Common myeloid progenitor, CD34-positive (primary cell): ENCODE data around the gene PTPRN2.

Experiments used
- CTCF ChIA-PET: fragments of 350-600 bp; sonication (Branson Sonifier 250); formaldehyde crosslinking; loops from one replicate; lab custom pipeline; 2021; ENCODE audit warnings: antibody characterized with exemption; lab: Charles Lee
- POLR2A ChIA-PET: fragments of 350-600 bp; sonication (Branson Sonifier 250); formaldehyde crosslinking; loops from one replicate; lab custom pipeline; 2021; ENCODE audit warnings: antibody characterized with exemption; lab: Charles Lee
- DNase-seq, 3 donors: peaks; one replicate each; pipeline versions ENCODE4 v3.0.0 to v3.0.0-alpha.2; 2013
- H3K27ac ChIP-seq, 2 experiments: 1 replicate in 1 of 2; 2 replicates in 1 of 2; pipeline ENCODE4 v1.7.0; 2013; ENCODE audit warnings: inconsistent platforms in 2 of 2, low read length in 2 of 2, mild to moderate bottlenecking in 2 of 2, low read depth in 1 of 2, moderate library complexity in 1 of 2; ENCODE audit not compliant: severe bottlenecking in 2 of 2, insufficient read depth in 1 of 2, poor library complexity in 1 of 2
- H3K27me3 ChIP-seq, 5 experiments: replicated peaks in 2 of 5; 1 replicate in 3 of 5; 2 replicates in 2 of 5; pipeline versions ENCODE4 v1.6.1 to v1.7.0; 2013; ENCODE audit warnings: low read length in 4 of 5, mild to moderate bottlenecking in 2 of 5, moderate library complexity in 2 of 5, inconsistent platforms in 1 of 5; ENCODE audit not compliant: insufficient read depth in 5 of 5, control insufficient read depth in 4 of 5
- H3K36me3 ChIP-seq, 4 experiments: 1 replicate in 2 of 4; 2 replicates in 2 of 4; pipeline versions ENCODE4 v1.6.1 to v1.7.0; 2013; ENCODE audit warnings: low read length in 3 of 4, control low read depth in 1 of 4, mild to moderate bottlenecking in 1 of 4; ENCODE audit not compliant: control insufficient read depth in 4 of 4, insufficient read depth in 4 of 4
- H3K4me1 ChIP-seq, 4 experiments: 1 replicate in 3 of 4; 2 replicates in 1 of 4; pipeline versions ENCODE4 v1.6.1 to v1.7.1; 2013; ENCODE audit warnings: low read length in 3 of 4, mild to moderate bottlenecking in 3 of 4, control low read depth in 1 of 4, inconsistent platforms in 1 of 4, moderate library complexity in 1 of 4; ENCODE audit not compliant: control insufficient read depth in 4 of 4, insufficient read depth in 4 of 4; ENCODE audit errors: control extremely low read depth in 1 of 4
- H3K4me3 ChIP-seq, 7 experiments: 1 replicate in 4 of 7; 2 replicates in 3 of 7; pipeline versions ENCODE4 v1.5.1 to v1.7.0; 2013; ENCODE audit warnings: mild to moderate bottlenecking in 7 of 7, low read length in 6 of 7, moderate library complexity in 6 of 7, inconsistent platforms in 2 of 7, low read depth in 2 of 7, control low read depth in 1 of 7; ENCODE audit not compliant: insufficient read depth in 4 of 7, control insufficient read depth in 1 of 7; ENCODE audit errors: extremely low read depth in 1 of 7
- H3K9me3 ChIP-seq, 5 experiments: 1 replicate in 4 of 5; 2 replicates in 1 of 5; pipeline versions ENCODE4 v1.6.1 to v1.7.1; 2013; ENCODE audit warnings: low read length in 4 of 5, mild to moderate bottlenecking in 2 of 5, inconsistent platforms in 1 of 5, low read depth in 1 of 5, moderate library complexity in 1 of 5; ENCODE audit not compliant: control insufficient read depth in 4 of 5, insufficient read depth in 2 of 5; ENCODE audit errors: control extremely low read depth in 1 of 5
- WGBS: methylation state at CpG from one replicate; pipeline ENCODE4 v1.1.5; 2013; ENCODE audit not compliant: insufficient coverage; 5-methylcytosine and 5-hydroxymethylcytosine counted together

PTPRN2 gene

DNA sequence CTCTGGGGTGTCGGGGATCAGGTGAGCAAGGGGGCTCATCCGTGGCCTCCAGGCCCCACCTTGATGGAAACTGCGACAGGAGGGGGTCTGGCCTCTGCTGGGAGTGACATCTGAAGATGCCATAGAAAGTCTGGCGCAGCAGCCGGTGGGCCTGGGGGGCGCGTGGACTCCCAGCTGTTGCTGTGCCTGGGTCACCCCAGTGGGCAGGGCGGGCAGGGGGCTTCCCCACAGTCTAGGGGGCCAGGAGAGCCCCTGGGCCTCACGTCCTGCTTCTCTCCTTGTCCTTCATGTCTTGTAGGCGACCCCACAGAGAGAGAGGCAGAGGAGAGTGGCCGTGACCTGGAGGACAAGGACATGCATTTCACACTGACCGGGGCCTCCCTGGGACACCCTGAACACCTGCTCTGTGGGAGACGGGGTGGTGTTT is 800.3 kb downstream of the PTPRN2 start:
- ChIA-PET POLR2A (no interaction called here), CTCF (no interaction called here)
- Histone ChIP-seq H3K27me3 (peaks cover 0 to 3% (median 0%) of the 10 kb centered on the region in 5 experiments), H3K9me3 (no peaks in the 10 kb centered on the region), H3K27ac (no peak overlapping the region), H3K36me3 (no peaks in the 10 kb centered on the region), H3K4me1 (no peaks in the 10 kb centered on the region), H3K4me3 (no peak overlapping the region)
- 96% methylated on average over 10 of the region's 13 CpGs for WGBS
- no peak for DNase-seq

- Histone ChIP-seq H3K4me3 (no peak overlapping the region), H3K27me3 (peaks cover 0 to 3% (median 0%) of the 10 kb centered on the region in 5 experiments), H3K9me3 (no peaks in the 10 kb centered on the region), H3K36me3 (no peaks in the 10 kb centered on the region), H3K27ac (no peak overlapping the region), H3K4me1 (no peaks in the 10 kb centered on the region)
- ChIA-PET CTCF (no interaction called here), POLR2A (no interaction called here)
- DNase-seq: no peak
- whole genome bisulfite sequencing: 97% methylated on average over 23 of the region's 47 CpGs
Observed at GRCh38 chr7:157786375-157787274, 801.0 kb downstream of the PTPRN2 start.

GRCh38 chr7:157785486-157786186 is 802.0 kb downstream of the PTPRN2 start:
- Histone ChIP-seq H3K4me1 (no peaks in the 10 kb centered on the region), H3K9me3 (no peaks in the 10 kb centered on the region), H3K36me3 (no peaks in the 10 kb centered on the region), H3K27me3 (peaks cover 0 to 3% (median 0%) of the 10 kb centered on the region in 5 experiments), H3K4me3 (no peak overlapping the region), H3K27ac (no peak overlapping the region)
- 95% methylated on average over 25 of the region's 32 CpGs for WGBS
- POLR2A ChIA-PET: no interaction called here
- no peak for DNase-seq
- CTCF ChIA-PET: no interaction called here

GRCh38 chr7:157784979-157785441 is 802.6 kb downstream of the PTPRN2 start:
- Histone ChIP-seq H3K4me3 (no peak overlapping the region), H3K9me3 (no peaks in the 10 kb centered on the region), H3K36me3 (no peaks in the 10 kb centered on the region), H3K27ac (no peak overlapping the region), H3K27me3 (peaks cover 0 to 3% (median 0%) of the 10 kb centered on the region in 5 experiments), H3K4me1 (no peaks in the 10 kb centered on the region)
- no peak for DNase-seq
- CTCF ChIA-PET: no interaction called here
- POLR2A ChIA-PET: no interaction called here
- 96% methylated on average over 24 of the region's 26 CpGs for WGBS

GRCh38 chr7:157784041-157784835 is 803.4 kb downstream of the PTPRN2 start:
- CTCF ChIA-PET: no interaction called here
- Histone ChIP-seq H3K36me3 (no peaks in the 10 kb centered on the region), H3K9me3 (no peaks in the 10 kb centered on the region), H3K4me1 (no peaks in the 10 kb centered on the region), H3K4me3 (no peak overlapping the region), H3K27ac (no peak overlapping the region), H3K27me3 (peaks cover 0 to 3% (median 0%) of the 10 kb centered on the region in 5 experiments)
- 88% methylated on average over 20 of the region's 27 CpGs for WGBS
- no peak for DNase-seq
- POLR2A ChIA-PET: interaction anchor here (0.7 kb wide), 1 partner anchor 841 kb away, joined by 3 read pairs; no protein-coding TSS in a partner anchor

DNA sequence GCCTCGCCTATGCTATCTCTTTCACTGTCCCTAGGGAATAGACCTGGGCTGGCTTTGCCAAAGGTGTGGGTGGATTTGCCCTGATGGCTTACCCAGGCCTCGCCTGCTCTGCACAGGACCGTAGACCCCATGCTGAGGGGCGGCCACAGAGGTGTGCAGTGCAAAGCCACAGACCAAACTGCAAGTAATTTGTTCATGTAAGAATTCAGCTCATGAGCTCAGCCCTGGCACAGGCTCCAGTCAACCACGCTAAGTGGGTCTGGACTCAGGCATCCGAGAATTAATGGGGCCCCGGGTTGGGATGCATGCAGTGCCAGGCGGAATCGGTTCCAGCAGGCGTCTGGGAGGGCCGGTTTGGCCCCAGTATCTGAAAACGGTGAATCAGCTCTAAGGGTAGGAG is 805.6 kb downstream of the PTPRN2 start:
- ChIA-PET POLR2A (no interaction called here), CTCF (no interaction called here)
- H3K9me3 ChIP-seq: no peaks in the 10 kb centered on the region
- peaks cover 0 to 6% (median 3%) of the 10 kb centered on the region in 5 experiments for H3K27me3 ChIP-seq
- H3K4me1 ChIP-seq: no peaks in the 10 kb centered on the region
- H3K27ac ChIP-seq: no peak overlapping the region
- WGBS: 96% methylated on average over 12 of the region's 12 CpGs
- H3K4me3 ChIP-seq: no peak overlapping the region
- no peak for DNase-seq
- H3K36me3 ChIP-seq: no peaks in the 10 kb centered on the region
